Esophagus muscularis mucosa (tissue), 4 donors: Measurements from ENCODE around the gene ITPR1. TPM values are rescaled to one million over a fixed set of nuclear protein-coding genes. Genes with fewer than 3 reads are reported as not detected.

Experiments used
- DNase-seq: peaks from one replicate; pipeline ENCODE4 v3.0.0-alpha.2; 2017; ENCODE audit errors: extremely low spot score
- H3K27ac ChIP-seq, 4 donors: fragments of 200-600 bp; sonication (generic); replicated peaks in 1 of 4; 1 replicate in 3 of 4; 2 replicates in 1 of 4; pipeline ENCODE4 v1.5.1; 2016 to 2019; ENCODE audit warnings: mild to moderate bottlenecking in 1 of 4
- H3K27me3 ChIP-seq, 4 donors: fragments of 200-600 bp; sonication (generic); one replicate each; pipeline versions ENCODE4 v1.5.1 to v1.6.0; 2016 to 2019
- H3K36me3 ChIP-seq, 4 donors: fragments of 200-600 bp; sonication (generic); one replicate each; pipeline ENCODE4 v1.5.1; 2016 to 2019
- H3K4me1 ChIP-seq, 4 donors: fragments of 200-600 bp; sonication (generic); one replicate each; pipeline ENCODE4 v1.5.1; 2016 to 2019
- H3K4me3 ChIP-seq, 4 donors: fragments of 200-600 bp; sonication (generic); 1 replicate in 2 of 4; 2 replicates in 2 of 4; pipeline ENCODE4 v1.5.1; 2016 to 2019; ENCODE audit warnings: mild to moderate bottlenecking in 4 of 4, moderate library complexity in 1 of 4
- H3K9me3 ChIP-seq, 4 donors: fragments of 200-600 bp; sonication (generic); 1 replicate in 3 of 4; 2 replicates in 1 of 4; pipeline ENCODE4 v1.5.1; 2016 to 2019
- CTCF ChIP-seq, 3 experiments: fragments of 200-600 bp in 2 of 3; fragments of 450-650 bp in 1 of 3; sonication (generic) in 2 of 3; IDR thresholded peaks; one replicate each; pipeline ENCODE4 v1.5.1; 2017 to 2019; ENCODE audit warnings: antibody characterized with exemption in 3 of 3, mild to moderate bottlenecking in 2 of 3, moderate library complexity in 1 of 3
- EP300 ChIP-seq: sonication (generic); formaldehyde crosslinking; IDR thresholded peaks from one replicate; pipeline ENCODE4 v1.6.1; 2017; ENCODE audit warnings: antibody characterized with exemption
- POLR2A ChIP-seq: fragments of 450-650 bp; IDR thresholded peaks from one replicate; pipeline ENCODE4 v1.6.1; 2017; ENCODE audit warnings: antibody characterized with exemption, moderate library complexity, mild to moderate bottlenecking, low read depth
- POLR2AphosphoS5 ChIP-seq, 2 donors: sonication (generic); formaldehyde crosslinking; IDR thresholded peaks; one replicate each; pipeline ENCODE4 v1.6.1; 2017; ENCODE audit warnings: antibody characterized with exemption in 2 of 2
- WGBS: methylation state at CpG from one replicate; pipeline ENCODE4 v1.1.5; 2018; 5-methylcytosine and 5-hydroxymethylcytosine counted together
- intact Hi-C: fragments of 100-400 bp; cut with DNase I; formaldehyde crosslinking; loops from one replicate; pipeline ENCODE4 v1.15.1; 2023
- total RNA-seq, 4 donors: library from RNA; depleted of rRNA; stranded (reverse); fragments of >200 nt; gene quantifications; one replicate each; pipeline versions ENCODE4 v1.1.0 to v1.2.1, GENCODE V29; 2016

The ITPR1 gene
- total RNA-seq, 4 donors from 2014 or later: 204 to 271 (median 222) TPM

DNA sequence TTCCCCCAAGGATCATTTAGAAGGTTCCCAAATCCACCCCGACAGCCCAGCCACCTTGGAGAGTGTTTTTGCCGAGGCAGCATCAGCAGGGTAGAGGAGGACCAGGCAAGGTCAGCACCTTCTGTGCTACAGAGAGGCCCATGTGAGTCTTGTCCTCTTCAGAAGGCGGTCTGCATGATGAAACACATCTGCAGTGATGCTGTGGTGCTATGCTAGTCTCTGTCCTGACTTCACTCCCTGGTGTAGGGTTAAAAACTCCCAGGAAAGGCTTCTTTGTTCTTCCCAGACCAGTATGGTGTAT is 87.9 kb downstream of the ITPR1 start:
- H3K4me3 ChIP-seq: no peak overlapping the region
- H3K27ac ChIP-seq: peak overlapping the region; percentile 15 to 76 (median 24)
- H3K4me1 ChIP-seq: peaks cover 40 to 85% (median 62%) of the 10 kb centered on the region in 4 donors
- H3K27me3 ChIP-seq: no peaks in the 10 kb centered on the region
- H3K9me3 ChIP-seq: no peaks in the 10 kb centered on the region
- intact Hi-C loops: no loop called here
- WGBS: 69% methylated on average over 3 of the region's 3 CpGs
- no peaks in the 10 kb centered on the region for H3K36me3 ChIP-seq
- no peak for DNase-seq
- TF ChIP-seq POLR2A: no peak
- TF ChIP-seq POLR2AphosphoS5 (IDR thresholded peaks at IDR 0.05): peak; percentile 23 to 38
- TF ChIP-seq EP300: no peak
- no peak for TF ChIP-seq CTCF (IDR thresholded peaks at IDR 0.05)

DNA sequence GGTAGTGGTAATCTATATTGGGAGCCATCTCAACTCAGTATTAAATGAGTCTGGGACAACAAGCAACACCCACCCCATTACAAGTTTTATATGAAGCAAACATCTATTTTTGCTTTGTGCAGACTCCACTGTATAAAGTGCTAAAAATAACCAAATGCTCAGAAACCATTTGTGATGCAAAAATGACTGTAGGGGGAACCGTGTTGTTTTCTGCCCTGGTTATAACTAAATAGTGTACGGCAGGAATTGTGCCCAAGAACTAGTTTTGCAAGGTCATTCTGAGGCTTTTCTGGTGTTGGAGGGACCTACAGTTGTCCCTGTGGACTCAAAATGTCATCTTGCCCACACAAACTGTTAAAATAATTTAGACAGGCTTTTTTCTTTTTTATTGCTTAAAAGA is 88.3 kb downstream of the ITPR1 start:
- intact Hi-C loops: no loop called here
- 46% methylated on average over 2 of the region's 2 CpGs for WGBS
- H3K9me3 ChIP-seq: no peaks in the 10 kb centered on the region
- no peak overlapping the region for H3K4me3 ChIP-seq
- H3K27ac ChIP-seq: peak overlapping the region in 3 of 4 donors; percentile 15 to 76 (median 31)
- no peaks in the 10 kb centered on the region for H3K27me3 ChIP-seq
- no peak for DNase-seq
- H3K36me3 ChIP-seq: no peaks in the 10 kb centered on the region
- TF ChIP-seq EP300: no peak
- no peak for TF ChIP-seq POLR2AphosphoS5 (IDR thresholded peaks at IDR 0.05)
- no peak for TF ChIP-seq CTCF (IDR thresholded peaks at IDR 0.05)
- TF ChIP-seq POLR2A: no peak
- peaks cover 40 to 85% (median 63%) of the 10 kb centered on the region in 4 donors for H3K4me1 ChIP-seq

- intact Hi-C loops: no loop called here
- Histone ChIP-seq H3K4me1 (peaks cover 46 to 86% (median 67%) of the 10 kb centered on the region in 4 donors), H3K36me3 (no peaks in the 10 kb centered on the region), H3K27ac (peak overlapping the region; percentile 76 to 82 (median 78)), H3K4me3 (no peak overlapping the region), H3K9me3 (no peaks in the 10 kb centered on the region), H3K27me3 (no peaks in the 10 kb centered on the region)
- TF ChIP-seq POLR2A: no peak
- TF ChIP-seq EP300: no peak
- no peak for TF ChIP-seq CTCF (IDR thresholded peaks at IDR 0.05)
- no peak for TF ChIP-seq POLR2AphosphoS5 (IDR thresholded peaks at IDR 0.05)
- no peak for DNase-seq
- WGBS: 76% methylated on average over 12 of the region's 12 CpGs
Measured at GRCh38 chr3:4581920-4582611, 88.9 kb downstream of the ITPR1 start.

DNA sequence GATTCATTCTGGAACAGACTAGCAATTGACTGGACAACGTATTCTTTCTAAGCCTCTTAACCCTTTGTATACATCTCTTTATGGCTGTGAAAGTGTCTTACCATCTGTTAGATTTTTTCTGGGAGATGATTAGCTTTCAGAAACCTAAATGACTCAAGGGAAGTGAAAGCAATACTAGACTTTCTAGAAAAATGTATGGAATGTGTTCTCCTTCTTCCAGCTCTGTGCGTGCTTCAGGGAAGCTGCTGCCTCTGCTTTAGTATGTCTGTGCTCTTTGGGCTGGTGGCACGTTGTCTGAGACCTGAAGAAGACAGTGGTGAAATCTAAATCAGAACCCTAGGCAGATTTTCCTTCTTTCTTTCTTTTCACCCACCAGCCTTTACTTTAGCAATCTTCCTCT is 89.5 kb downstream of the ITPR1 start:
- WGBS: 23% methylated on average over 3 of the region's 3 CpGs
- Histone ChIP-seq H3K36me3 (no peaks in the 10 kb centered on the region), H3K27ac (peak overlapping the region; percentile 76 to 82 (median 78)), H3K27me3 (no peaks in the 10 kb centered on the region), H3K4me3 (peak overlapping the region in 3 of 4 donors; percentile 44 to 50 (median 45)), H3K9me3 (no peaks in the 10 kb centered on the region), H3K4me1 (peaks cover 46 to 86% (median 68%) of the 10 kb centered on the region in 4 donors)
- intact Hi-C loops: no loop called here
- DNase-seq: no peak
- TF ChIP-seq POLR2AphosphoS5 (IDR thresholded peaks at IDR 0.05) (peak in 1 of 2 donors; percentile 57), EP300 (no peak)

DNA sequence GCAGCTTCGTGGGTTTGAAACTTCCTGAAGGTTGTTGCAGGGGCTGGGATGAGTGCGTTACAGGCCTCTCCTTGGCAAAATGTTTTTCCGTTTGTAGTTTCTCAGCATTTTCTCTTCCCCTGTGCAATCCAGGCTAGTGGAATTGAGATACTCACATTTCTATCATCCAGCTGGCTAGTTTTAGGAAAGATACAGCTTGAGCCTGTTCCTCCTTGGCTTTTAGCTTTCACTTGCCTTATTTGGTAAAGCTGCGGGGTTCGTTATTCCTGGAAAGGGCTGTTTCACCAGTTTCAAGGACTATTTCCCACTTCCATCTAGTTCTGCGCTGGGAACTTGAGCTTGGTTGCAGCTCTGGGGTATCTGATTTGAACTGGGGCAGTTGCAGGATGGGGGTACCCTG is 90.3 kb downstream of the ITPR1 start:
- 23% methylated on average over 6 of the region's 6 CpGs for WGBS
- peak overlapping the region; percentile 76 to 82 (median 78) for H3K27ac ChIP-seq
- H3K4me3 ChIP-seq: peak overlapping the region; percentile 27 to 50 (median 44)
- no peak for TF ChIP-seq CTCF (IDR thresholded peaks at IDR 0.05)
- TF ChIP-seq POLR2AphosphoS5 (IDR thresholded peaks at IDR 0.05): peak; percentile 32 to 43
- TF ChIP-seq EP300: peak; percentile 20
- H3K36me3 ChIP-seq: no peaks in the 10 kb centered on the region
- no peak for DNase-seq
- H3K4me1 ChIP-seq: peaks cover 52 to 91% (median 71%) of the 10 kb centered on the region in 4 donors
- no peaks in the 10 kb centered on the region for H3K9me3 ChIP-seq
- intact Hi-C loops: no loop called here
- H3K27me3 ChIP-seq: no peaks in the 10 kb centered on the region
